ENCODE data around the gene ABHD14A.
"Not testable (repeated sequence)": the region's sequence is repeated elsewhere in the genome, so short reads cannot be mapped to it uniquely, and the experiment has no call there.

DNA sequence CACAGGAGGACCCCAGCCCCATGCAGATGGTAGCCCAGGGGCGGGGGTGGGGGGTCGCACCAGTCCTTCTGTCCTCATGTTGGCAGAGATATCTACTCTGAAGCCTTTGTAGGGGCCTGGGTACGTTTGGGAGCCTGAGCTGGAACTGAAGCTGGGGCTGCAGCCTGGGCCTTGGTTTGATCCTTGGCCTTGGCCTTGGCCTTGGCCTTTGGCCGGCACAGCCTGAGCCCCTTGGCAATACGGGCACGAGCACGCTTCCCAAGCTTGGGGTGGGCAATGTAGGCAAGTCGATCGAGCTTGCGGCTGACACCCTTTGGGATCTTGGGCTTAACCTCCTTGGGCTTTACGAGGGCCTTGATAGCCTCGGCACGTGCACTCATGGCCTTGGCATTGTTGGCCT is 18.8 kb downstream of the ABHD14A start:
- TF ChIP-seq CTCF (IDR thresholded peaks at IDR 0.05; ENCODE audit: low read length); EZH2 (optimal IDR thresholded peaks at IDR 0.05; ENCODE audit: low read depth, low read length): not testable (repeated sequence)

Data from MM.1S (cell line).